Natural killer cell (primary cell): ENCODE measurements around the gene EHMT1. TPM values are rescaled to one million over a fixed set of nuclear protein-coding genes. Genes with fewer than 3 reads are reported as not detected.
A peak's percentile ranks its signal among the peaks of the same experiment; 100 is the strongest.

Source experiments
- ATAC-seq, 3 donors: fragments of 150-1000 bp in 2 of 3; fragments of 200-7000 bp in 1 of 3; cut with Tn5 transposase; 1 replicate in 1 of 3; 2 replicates in 2 of 3; pipeline ENCODE4 v1.10.0; 2021; ENCODE audit warnings: mild to moderate bottlenecking in 2 of 3, moderate library complexity in 2 of 3
- DNase-seq, 2 donors: peaks; one replicate each; pipeline versions ENCODE4 v3.0.0 to v3.0.0-alpha.2; 2013 to 2021; ENCODE audit warnings: mixed read lengths in 1 of 2
- H3K27ac ChIP-seq: one replicate; pipeline ENCODE4 v1.5.1; 2013; ENCODE audit warnings: mild to moderate bottlenecking, low read length
- H3K27me3 ChIP-seq: one replicate; pipeline ENCODE4 v1.6.1; 2013; ENCODE audit warnings: low read length; ENCODE audit not compliant: control insufficient read depth, insufficient read depth
- H3K36me3 ChIP-seq: one replicate; pipeline ENCODE4 v1.6.1; 2013; ENCODE audit warnings: low read length; ENCODE audit not compliant: control insufficient read depth, insufficient read depth
- H3K4me1 ChIP-seq: one replicate; pipeline ENCODE4 v1.6.1; 2013; ENCODE audit warnings: low read length; ENCODE audit not compliant: control insufficient read depth, insufficient read depth
- H3K4me3 ChIP-seq: one replicate; pipeline ENCODE4 v1.5.1; 2013; ENCODE audit warnings: low read length
- H3K9me3 ChIP-seq: one replicate; pipeline ENCODE4 v1.6.1; 2013; ENCODE audit warnings: low read length; ENCODE audit not compliant: control insufficient read depth, insufficient read depth
- H3K27ac Mint-ChIP-seq, 2 donors: one replicate each; pipeline ENCODE4 v1.8.0; 2022; ENCODE audit warnings: mild to moderate bottlenecking in 2 of 2, mixed read lengths in 2 of 2, moderate library complexity in 1 of 2
- H3K27me3 Mint-ChIP-seq, 2 donors: one replicate each; pipeline ENCODE4 v1.8.0; 2022; ENCODE audit warnings: low read depth in 2 of 2, mixed read lengths in 2 of 2
- H3K36me3 Mint-ChIP-seq: one replicate; pipeline ENCODE4 v1.8.0; 2022; ENCODE audit warnings: mixed read lengths
- H3K4me1 Mint-ChIP-seq, 2 donors: one replicate each; pipeline ENCODE4 v1.8.0; 2022; ENCODE audit warnings: mixed read lengths in 2 of 2
- H3K4me3 Mint-ChIP-seq: one replicate; pipeline ENCODE4 v1.8.0; 2022; ENCODE audit warnings: mild to moderate bottlenecking, moderate library complexity, mixed read lengths
- H3K9me3 Mint-ChIP-seq, 2 donors: one replicate each; pipeline ENCODE4 v1.8.0; 2022; ENCODE audit warnings: mixed read lengths in 2 of 2
- WGBS: methylation state at CpG from one replicate; pipeline ENCODE4 v1.1.7; 2013; ENCODE audit warnings: missing lambda C conversion rate; ENCODE audit not compliant: insufficient coverage; 5-methylcytosine and 5-hydroxymethylcytosine counted together
- intact Hi-C: fragments of 100-400 bp; cut with micrococcal nuclease; formaldehyde crosslinking; loops from one replicate; pipeline ENCODE4 v1.14.2; 2022
- total RNA-seq, 4 donors: library from RNA; stranded (reverse); fragments of 120-200 nt in 1 of 4; gene quantifications; one replicate each; pipeline versions ENCODE4 v1.2.3 to v1.2.4, GENCODE V29; 2013 to 2022
- TF ChIP-seq, protein P1 (sequence below): fragments of 200-600 bp; IDR thresholded peaks from one replicate; pipeline ENCODE4 v1.8.0; 2022; ENCODE audit warnings: antibody characterized with exemption

Gene EHMT1
- total RNA-seq, 3 donors from 2014 or later (not counting 1 experiment from before 2014, with no cell fraction given): 173 to 200 (median 176) TPM

DNA sequence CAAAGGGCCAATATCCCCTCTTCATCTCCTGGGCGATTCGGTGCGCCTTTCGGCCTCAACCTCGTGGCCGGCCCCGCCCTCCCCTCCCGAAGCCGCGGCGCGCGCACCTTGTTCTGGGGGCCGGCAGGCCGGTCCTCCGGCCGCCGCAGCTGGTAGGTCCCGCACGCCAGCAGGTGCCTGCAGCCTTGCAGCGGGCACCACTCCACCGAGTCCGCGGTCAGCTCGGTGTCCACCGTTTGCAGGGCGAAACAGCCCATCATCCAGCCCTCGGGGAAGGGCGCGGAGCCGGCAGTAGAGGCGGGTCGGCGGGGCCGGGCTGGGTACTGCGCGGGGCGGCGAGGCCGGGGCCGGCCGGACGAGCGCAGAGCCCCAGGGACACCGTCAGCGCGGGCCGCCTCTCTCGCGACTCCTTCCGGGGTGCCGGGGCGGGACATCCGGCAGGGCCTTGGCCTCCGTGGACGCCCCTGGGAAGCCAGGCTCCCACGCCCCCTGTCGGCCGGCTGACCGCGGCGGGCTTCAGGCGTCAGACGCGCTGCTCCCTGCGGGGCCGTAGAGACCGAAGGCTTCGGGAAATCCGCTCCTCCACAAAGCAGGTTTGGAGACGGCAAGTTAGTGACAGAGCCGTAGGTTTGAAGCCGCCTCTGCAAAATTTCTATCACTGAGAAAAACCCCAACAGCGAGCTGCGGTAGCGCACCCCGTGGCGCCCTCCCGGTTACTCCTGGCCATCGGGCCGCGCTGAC is 40.1 kb upstream of the EHMT1 start, which contains the start of gene DPH7:
TSS of gene DPH7 (minus strand) at position 408 of the 741 bp plus-strand sequence. CDS start at position 260, 148 bp downstream.
- Mint-ChIP-seq H3K27me3 (no peaks in the 10 kb centered on the region), H3K36me3 (no peaks in the 10 kb centered on the region), H3K4me3 (peak within 1 kb of the TSS; percentile 81), H3K4me1 (peaks cover 25 to 28% of the 10 kb centered on the region in 2 donors), H3K27ac (peak within 1 kb of the TSS; percentile 60 to 63), H3K9me3 (no peaks in the 10 kb centered on the region)
- peaks cover 23% of the 10 kb centered on the region for H3K4me1 ChIP-seq
- DNase-seq (peak; percentile 96 to 97), ATAC-seq (peak; percentile 99)
- no peak within 1 kb of the TSS for H3K27ac ChIP-seq
- peaks cover 15% of the 10 kb centered on the region for H3K36me3 ChIP-seq
- peak within 1 kb of the TSS; percentile 52 for H3K4me3 ChIP-seq
- H3K9me3 ChIP-seq: no peaks in the 10 kb centered on the region
- H3K27me3 ChIP-seq: no peaks in the 10 kb centered on the region
- TF ChIP-seq, protein P1, sequence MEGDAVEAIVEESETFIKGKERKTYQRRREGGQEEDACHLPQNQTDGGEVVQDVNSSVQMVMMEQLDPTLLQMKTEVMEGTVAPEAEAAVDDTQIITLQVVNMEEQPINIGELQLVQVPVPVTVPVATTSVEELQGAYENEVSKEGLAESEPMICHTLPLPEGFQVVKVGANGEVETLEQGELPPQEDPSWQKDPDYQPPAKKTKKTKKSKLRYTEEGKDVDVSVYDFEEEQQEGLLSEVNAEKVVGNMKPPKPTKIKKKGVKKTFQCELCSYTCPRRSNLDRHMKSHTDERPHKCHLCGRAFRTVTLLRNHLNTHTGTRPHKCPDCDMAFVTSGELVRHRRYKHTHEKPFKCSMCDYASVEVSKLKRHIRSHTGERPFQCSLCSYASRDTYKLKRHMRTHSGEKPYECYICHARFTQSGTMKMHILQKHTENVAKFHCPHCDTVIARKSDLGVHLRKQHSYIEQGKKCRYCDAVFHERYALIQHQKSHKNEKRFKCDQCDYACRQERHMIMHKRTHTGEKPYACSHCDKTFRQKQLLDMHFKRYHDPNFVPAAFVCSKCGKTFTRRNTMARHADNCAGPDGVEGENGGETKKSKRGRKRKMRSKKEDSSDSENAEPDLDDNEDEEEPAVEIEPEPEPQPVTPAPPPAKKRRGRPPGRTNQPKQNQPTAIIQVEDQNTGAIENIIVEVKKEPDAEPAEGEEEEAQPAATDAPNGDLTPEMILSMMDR: peak; percentile 92
- WGBS: 5% methylated on average over 82 of the region's 82 CpGs
- intact Hi-C loops: loop anchor here (2.0 kb wide), 1 partner anchor 40 kb away; the partner anchor contains the start of gene EHMT1

DNA sequence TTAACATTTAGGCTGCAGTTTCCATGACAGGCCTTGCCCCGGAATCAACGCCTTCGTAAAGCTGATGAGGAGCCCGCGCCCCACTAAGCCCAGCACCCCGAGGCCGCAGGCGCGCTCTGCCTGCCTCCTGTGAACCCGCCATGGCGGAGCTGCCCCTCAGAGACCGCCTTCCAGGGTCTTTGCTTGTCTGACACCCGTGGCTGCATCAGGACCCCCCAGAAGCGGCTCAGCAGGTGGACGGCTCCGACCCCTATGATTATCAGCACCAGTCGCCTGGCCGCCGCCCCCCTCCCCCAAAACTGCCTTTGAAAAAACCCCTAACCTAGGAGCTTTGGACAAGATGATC is 39.6 kb upstream of the EHMT1 start:
- Mint-ChIP-seq H3K9me3 (no peaks in the 10 kb centered on the region), H3K4me3 (peak overlapping the region; percentile 81), H3K27ac (peak overlapping the region; percentile 60 to 63), H3K27me3 (no peaks in the 10 kb centered on the region), H3K36me3 (no peaks in the 10 kb centered on the region), H3K4me1 (peaks cover 25 to 28% of the 10 kb centered on the region in 2 donors)
- no peaks in the 10 kb centered on the region for H3K27me3 ChIP-seq
- peaks cover 23% of the 10 kb centered on the region for H3K4me1 ChIP-seq
- no peaks in the 10 kb centered on the region for H3K9me3 ChIP-seq
- no peak overlapping the region for H3K27ac ChIP-seq
- H3K36me3 ChIP-seq: peaks cover 15% of the 10 kb centered on the region
- intact Hi-C loops: loop anchor here (2.0 kb wide), 1 partner anchor 40 kb away; the partner anchor contains the start of gene EHMT1
- DNase-seq: no peak
- peak overlapping the region; percentile 33 for H3K4me3 ChIP-seq
- ATAC-seq: no peak
- WGBS: 61% methylated on average over 19 of the region's 19 CpGs
- TF ChIP-seq, protein P1: no peak

DNA sequence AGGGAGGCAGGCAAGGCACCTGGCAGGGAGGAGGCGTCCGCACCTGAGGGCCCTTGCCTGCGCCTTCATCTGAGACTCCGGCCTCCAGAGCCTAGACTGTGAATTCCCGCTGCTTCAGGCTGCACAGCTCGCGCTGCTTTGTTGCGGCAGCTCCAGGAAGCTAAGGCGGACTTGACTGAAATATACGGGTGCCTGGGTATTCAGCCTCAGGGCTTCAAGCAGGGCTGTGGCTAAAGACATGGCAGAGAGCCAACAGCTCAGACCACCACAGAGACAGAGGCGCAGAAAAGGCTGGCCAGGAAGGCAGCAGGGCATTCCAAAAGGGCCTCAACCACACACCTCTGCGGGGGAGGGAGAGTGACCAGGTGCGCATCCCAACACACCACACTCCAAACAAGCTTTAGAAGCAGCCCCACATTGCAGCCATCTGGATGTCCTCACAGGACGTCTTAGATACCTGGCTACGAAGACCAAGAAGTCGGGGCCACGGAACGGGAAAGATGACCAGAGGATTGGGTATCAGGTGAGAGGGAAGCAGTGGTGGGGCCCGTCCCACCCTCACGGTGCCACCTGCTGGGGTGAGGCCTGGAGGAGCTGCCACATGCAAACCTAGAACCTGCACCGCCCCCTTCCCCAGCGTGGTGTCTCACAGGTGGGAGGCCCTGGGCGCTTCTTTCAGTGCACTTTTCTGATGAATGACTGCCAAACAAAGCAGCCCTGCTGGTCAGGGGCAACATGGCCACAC is 38.4 kb upstream of the EHMT1 start:
- DNase-seq: no peak
- Histone ChIP-seq H3K36me3 (peaks cover 13% of the 10 kb centered on the region), H3K27me3 (no peaks in the 10 kb centered on the region), H3K4me3 (no peak overlapping the region), H3K27ac (no peak overlapping the region), H3K9me3 (no peaks in the 10 kb centered on the region), H3K4me1 (peaks cover 23% of the 10 kb centered on the region)
- no peaks in the 10 kb centered on the region for H3K36me3 Mint-ChIP-seq
- no peak for ATAC-seq
- TF ChIP-seq, protein P1: no peak
- H3K9me3 Mint-ChIP-seq: no peaks in the 10 kb centered on the region
- 74% methylated on average over 23 of the region's 23 CpGs for WGBS
- no peaks in the 10 kb centered on the region for H3K27me3 Mint-ChIP-seq
- peaks cover 17 to 22% of the 10 kb centered on the region in 2 donors for H3K4me1 Mint-ChIP-seq
- no peak overlapping the region for H3K4me3 Mint-ChIP-seq
- no peak overlapping the region for H3K27ac Mint-ChIP-seq
- intact Hi-C loops: no loop called here
